HepG2 (cell line): Measurements from ENCODE around the gene GNG12. TPM values are rescaled to one million over a fixed set of nuclear protein-coding genes. Genes with fewer than 3 reads are reported as not detected.

Experiments
- ATAC-seq: fragments of 200-7000 bp; cut with Tn5 transposase; 3 replicates; pipeline ENCODE4 v1.9.1; 2020; ENCODE audit warnings: mild to moderate bottlenecking, moderate library complexity
- BruUV-seq: library from RNA; stranded (reverse); fragments of 400-500 nt; replicated peaks from 2 replicates; lab custom pipeline; 2021; lab: Mats Ljungman, UMichigan
- CTCF ChIA-PET: fragments of 300-600 bp; formaldehyde crosslinking; extraction: SDS; loops from one replicate; lab custom pipeline; 2021; ENCODE audit warnings: low total read pairs, inconsistent platforms, low intra/inter-chr PET ratio; lab: Yijun Ruan, JAX
- POLR2A ChIA-PET: fragments of 350-600 bp; sonication (Branson Sonifier 250); formaldehyde crosslinking; loops from one replicate; lab custom pipeline; 2020; ENCODE audit warnings: antibody characterized with exemption, inconsistent platforms; lab: Yijun Ruan, JAX
- DNase-seq: peaks from one replicate; pipeline ENCODE4 v3.0.0-alpha.2; 2015; ENCODE audit warnings: low spot score
- FAIRE-seq: peaks from 3 replicates; lab custom pipeline; 2011; peaks lifted over from hg19 to GRCh38; lab: Jason Lieb, UNC
- H2AFZ ChIP-seq: one replicate; pipeline ENCODE4 v1.6.1; 2011; ENCODE audit warnings: low read length, inconsistent platforms
- H3K27ac ChIP-seq: fragments of 300-600 bp; 3 replicates; pipeline ENCODE4 v1.8.0; 2011; ENCODE audit warnings: mixed run types, mild to moderate bottlenecking, mixed read lengths, low read length, inconsistent platforms; ENCODE audit not compliant: insufficient read depth; ENCODE audit errors: extremely low read length
- H3K27me3 ChIP-seq, 2 experiments: fragments of 200-600 bp in 1 of 2; 2 replicates in 1 of 2; 3 replicates in 1 of 2; pipeline versions ENCODE4 v1.6.0 to v1.8.0; 2011; ENCODE audit warnings: low read length in 2 of 2, mild to moderate bottlenecking in 2 of 2, moderate library complexity in 2 of 2, inconsistent platforms in 1 of 2; ENCODE audit not compliant: insufficient read depth in 2 of 2, control insufficient read depth in 1 of 2
- H3K36me3 ChIP-seq, 2 experiments: fragments of 200-600 bp in 1 of 2; replicated peaks in 1 of 2; 2 replicates in 1 of 2; 3 replicates in 1 of 2; pipeline versions ENCODE4 v1.5.1 to v1.8.0; 2011; ENCODE audit warnings: low read length in 2 of 2, inconsistent platforms in 1 of 2; ENCODE audit not compliant: insufficient read depth in 2 of 2, control insufficient read depth in 1 of 2
- H3K4me1 ChIP-seq: 2 replicates; pipeline ENCODE4 v1.5.1; 2012; ENCODE audit warnings: low read length, inconsistent platforms; ENCODE audit not compliant: insufficient read depth
- H3K4me2 ChIP-seq: 2 replicates; pipeline ENCODE4 v1.6.0; 2011; ENCODE audit warnings: low read depth, low read length, inconsistent platforms
- H3K4me3 ChIP-seq, 3 experiments: fragments of 200-600 bp in 1 of 3; sonication (generic), shearing (Covaris generic) in 1 of 3; replicated peaks in 1 of 3; 2 replicates each; pipeline ENCODE4 v1.5.1; 2011 to 2016; ENCODE audit warnings: low read length in 3 of 3, inconsistent platforms in 2 of 3, low read depth in 2 of 3, mild to moderate bottlenecking in 2 of 3, control low read depth in 1 of 3, mixed read lengths in 1 of 3; ENCODE audit not compliant: insufficient read depth in 1 of 3
- H3K79me2 ChIP-seq: one replicate; pipeline ENCODE4 v1.6.1; 2011; ENCODE audit warnings: low read length, inconsistent platforms; ENCODE audit not compliant: insufficient read depth
- H3K9ac ChIP-seq: 2 replicates; pipeline ENCODE4 v1.6.0; 2011; ENCODE audit warnings: mild to moderate bottlenecking, low read depth, low read length, inconsistent platforms; ENCODE audit not compliant: insufficient read depth
- H3K9me3 ChIP-seq: 2 replicates; pipeline ENCODE4 v1.5.1; 2012; ENCODE audit warnings: mild to moderate bottlenecking, low read length
- H4K20me1 ChIP-seq: 2 replicates; pipeline ENCODE4 v1.6.0; 2011; ENCODE audit warnings: inconsistent platforms, mild to moderate bottlenecking, low read length, moderate library complexity; ENCODE audit not compliant: insufficient read depth
- ARID5B ChIP-seq: IDR thresholded peaks from 2 replicates; pipeline ENCODE4 v1.4.0; 2020; ENCODE audit warnings: mild to moderate bottlenecking, missing genetic modification reagents
- BATF2 ChIP-seq: sonication (generic); formaldehyde crosslinking; IDR thresholded peaks from 2 replicates; pipeline ENCODE4 v1.8.0; 2022; ENCODE audit warnings: mild to moderate bottlenecking, missing genetic modification reagents, moderate library complexity
- GZF1 ChIP-seq: sonication (generic); formaldehyde crosslinking; IDR thresholded peaks from 2 replicates; pipeline ENCODE4 v1.5.1; 2020; ENCODE audit warnings: mild to moderate bottlenecking, missing genetic modification reagents
- MTERF4 ChIP-seq: sonication (generic); formaldehyde crosslinking; IDR thresholded peaks from 2 replicates; pipeline ENCODE4 v1.8.0; 2023; ENCODE audit warnings: mild to moderate bottlenecking, missing genetic modification reagents
- PATZ1 ChIP-seq: sonication (generic); formaldehyde crosslinking; IDR thresholded peaks from 2 replicates; pipeline ENCODE4 v1.4.0; 2020; ENCODE audit warnings: missing genetic modification reagents
- REXO4 ChIP-seq: sonication (generic); formaldehyde crosslinking; IDR thresholded peaks from 2 replicates; pipeline ENCODE4 v1.8.0; 2022; ENCODE audit warnings: missing genetic modification reagents, mild to moderate bottlenecking, borderline replicate concordance
- STAG1 ChIP-seq: sonication (generic); formaldehyde crosslinking; IDR thresholded peaks from 2 replicates; pipeline ENCODE4 v1.4.0; 2020; ENCODE audit warnings: missing genetic modification reagents
- ZBTB1 ChIP-seq: sonication (generic); formaldehyde crosslinking; IDR thresholded peaks from 2 replicates; pipeline ENCODE4 v1.4.0; 2020; ENCODE audit warnings: missing genetic modification reagents, borderline replicate concordance
- ZNF850 ChIP-seq: sonication (generic); formaldehyde crosslinking; conservative IDR thresholded peaks from 2 replicates; pipeline ENCODE4 v1.9.0; 2021; ENCODE audit warnings: mild to moderate bottlenecking, missing genetic modification reagents
- WGBS: methylation state at CpG from one replicate; pipeline ENCODE4 v1.1.6; 2017; ENCODE audit warnings: low lambda C conversion rate; 5-methylcytosine and 5-hydroxymethylcytosine counted together
- in situ Hi-C: cut with HindIII; loops from 2 replicates; pipeline ENCODE4 v1.10.0; 2017; ENCODE audit warnings: low pct_unique_long_range_greater_than_20kb; ENCODE audit not compliant: extremely low pct_ligation_motif_present
- intact Hi-C: fragments of 100-400 bp; cut with micrococcal nuclease; formaldehyde crosslinking; loops from one replicate; pipeline ENCODE4 v1.10.0; 2022; ENCODE audit not compliant: unreplicated experiment
- polyA plus RNA-seq, 8 experiments: library from polyadenylated mRNA; depleted of rRNA in 3 of 8; stranded (reverse) in 7 of 8; unstranded in 1 of 8; fragments of >200 nt; fragmentation: Illumina TruSeq in 4 of 8; extraction: Trizol in 4 of 8; gene quantifications; 2 replicates each; pipeline versions ENCODE4 v1.2.1 to v1.2.3, GENCODE V29; 2011 to 2016; ENCODE audit warnings: low read depth in 4 of 8, missing spikeins in 1 of 8, mixed read lengths in 1 of 8; ENCODE audit not compliant: insufficient read depth in 1 of 8
- total RNA-seq, 5 experiments: library from RNA; depleted of rRNA; stranded (reverse); fragments of >200 nt; fragmentation: Illumina TruSeq; extraction: Trizol; gene quantifications; 2 replicates each; pipeline ENCODE4 v1.2.3, GENCODE V29; 2016; ENCODE audit warnings: low read depth in 1 of 5

Gene GNG12
- total and polyA plus RNA-seq, 2 of the 13 experiments (the other 11 are each of a cell fraction or from before 2014, with no cell fraction given) = 0.11 TPM

GRCh38 chr1:67676946-67677345, 156.3 kb downstream of the GNG12 start:
- CTCF ChIA-PET = no interaction called here
- no peaks in the 10 kb centered on the region for H4K20me1 ChIP-seq

More at GRCh38 chr1:67676946-67677345, 156.3 kb downstream of the GNG12 start:
- WGBS = 19% methylated on average over 2 of the region's 2 CpGs
- no peaks in the 10 kb centered on the region for H3K27me3 ChIP-seq
- no peak for ATAC-seq
- intact Hi-C loops = no loop called here
- no peaks in the 10 kb centered on the region for H3K36me3 ChIP-seq
- no peaks in the 10 kb centered on the region for H3K9me3 ChIP-seq
- no peak overlapping the region for H3K27ac ChIP-seq
- no peak overlapping the region for H3K4me3 ChIP-seq
- H3K79me2 ChIP-seq = no peaks in the 10 kb centered on the region
- H2AFZ ChIP-seq = no peak overlapping the region
- peaks cover 20% of the 10 kb centered on the region; the same call in 1 of the 2 replicates for H3K4me1 ChIP-seq
- no peak overlapping the region for H3K4me2 ChIP-seq
- TF ChIP-seq REXO4 (no peak), ZNF850 (no peak), GZF1 (CRISPR knock-in tag) (no peak), MTERF4 (CRISPR knock-in tag) (no peak), ARID5B (CRISPR knock-in tag) (no peak), PATZ1 (CRISPR knock-in tag) (no peak), ZBTB1 (CRISPR knock-in tag) (no peak), BATF2 (CRISPR knock-in tag) (no peak), STAG1 (CRISPR knock-in tag) (no peak)
- in situ Hi-C loops = no loop called here
- no peak overlapping the region for H3K9ac ChIP-seq
- no TSS peak for BruUV-seq
- POLR2A ChIA-PET = no interaction called here
- no peak for DNase-seq
- no peak for FAIRE-seq
